ENCODE data around the gene GABARAP. TPM values are rescaled to one million over a fixed set of nuclear protein-coding genes. Genes with fewer than 3 reads are reported as not detected.

The GABARAP gene
- total and polyA plus RNA-seq, 10 of the 15 experiments (the other 5 are each of a cell fraction or from before 2014, with no cell fraction given), result 134 to 613 (median 285) TPM

DNA sequence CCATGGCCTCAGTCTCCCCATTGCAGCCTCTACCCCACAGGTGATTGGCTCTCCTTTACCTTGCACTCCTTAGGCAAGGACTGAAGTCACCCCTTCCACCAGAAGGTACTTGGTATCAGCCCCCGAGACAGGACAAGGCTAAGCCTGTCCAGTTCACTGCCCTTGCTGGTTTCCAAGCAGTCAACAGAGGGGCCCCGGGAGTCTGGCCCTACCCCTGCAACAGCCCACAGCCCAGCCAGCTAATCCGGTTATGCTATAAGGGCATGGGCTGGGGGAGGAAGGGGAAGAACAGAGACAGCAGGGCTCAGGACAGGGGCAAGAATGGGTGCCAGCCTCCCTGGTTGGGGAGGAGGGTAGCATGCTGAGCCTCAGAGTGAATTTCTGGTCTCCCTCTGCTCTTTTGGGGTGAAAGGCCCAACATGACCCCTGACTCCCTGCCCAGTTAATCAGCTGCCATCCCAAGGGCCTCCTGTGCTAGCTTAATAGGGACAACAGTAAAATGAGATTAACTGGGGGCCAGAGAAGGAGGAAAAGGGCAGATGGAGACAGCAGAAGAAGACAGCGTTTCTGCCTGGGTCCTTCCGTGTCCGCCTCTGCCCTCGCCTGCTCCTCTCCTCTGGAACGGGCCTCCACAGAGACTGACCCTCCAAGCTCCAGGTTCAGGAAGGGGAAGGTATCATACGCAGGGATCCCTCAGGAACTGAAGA lies 33.3 kb downstream of the GABARAP start (continued):
- TF ChIP-seq SUPT20H (IDR thresholded peaks at IDR 0.05; ENCODE audit: borderline replicate concordance, control insufficient read depth, low read depth, low read length), result no peak
- no peak for TF ChIP-seq NFYB (IDR thresholded peaks at IDR 0.05; ENCODE audit: insufficient read depth, low read depth, low read length)
- no peak for TF ChIP-seq SMC3 (IDR thresholded peaks at IDR 0.05; ENCODE audit: borderline replicate concordance, low read length)
- TF ChIP-seq SMAD5 (IDR thresholded peaks at IDR 0.05; ENCODE audit: low read depth), result no peak
- TF ChIP-seq MXI1 (IDR thresholded peaks at IDR 0.05; ENCODE audit: low read depth, low read length), result no peak
- TF ChIP-seq NFYA (IDR thresholded peaks at IDR 0.05; ENCODE audit: borderline replicate concordance, low read depth, low read length), result no peak
- no peak for TF ChIP-seq IKZF1 (conservative IDR thresholded peaks at IDR 0.05)
- TF ChIP-seq, protein P1, sequence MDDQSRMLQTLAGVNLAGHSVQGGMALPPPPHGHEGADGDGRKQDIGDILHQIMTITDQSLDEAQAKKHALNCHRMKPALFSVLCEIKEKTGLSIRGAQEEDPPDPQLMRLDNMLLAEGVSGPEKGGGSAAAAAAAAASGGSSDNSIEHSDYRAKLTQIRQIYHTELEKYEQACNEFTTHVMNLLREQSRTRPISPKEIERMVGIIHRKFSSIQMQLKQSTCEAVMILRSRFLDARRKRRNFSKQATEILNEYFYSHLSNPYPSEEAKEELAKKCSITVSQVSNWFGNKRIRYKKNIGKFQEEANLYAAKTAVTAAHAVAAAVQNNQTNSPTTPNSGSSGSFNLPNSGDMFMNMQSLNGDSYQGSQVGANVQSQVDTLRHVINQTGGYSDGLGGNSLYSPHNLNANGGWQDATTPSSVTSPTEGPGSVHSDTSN (IDR thresholded peaks at IDR 0.05; ENCODE audit: insufficient replicate concordance, low read depth, low read length), result no peak

DNA sequence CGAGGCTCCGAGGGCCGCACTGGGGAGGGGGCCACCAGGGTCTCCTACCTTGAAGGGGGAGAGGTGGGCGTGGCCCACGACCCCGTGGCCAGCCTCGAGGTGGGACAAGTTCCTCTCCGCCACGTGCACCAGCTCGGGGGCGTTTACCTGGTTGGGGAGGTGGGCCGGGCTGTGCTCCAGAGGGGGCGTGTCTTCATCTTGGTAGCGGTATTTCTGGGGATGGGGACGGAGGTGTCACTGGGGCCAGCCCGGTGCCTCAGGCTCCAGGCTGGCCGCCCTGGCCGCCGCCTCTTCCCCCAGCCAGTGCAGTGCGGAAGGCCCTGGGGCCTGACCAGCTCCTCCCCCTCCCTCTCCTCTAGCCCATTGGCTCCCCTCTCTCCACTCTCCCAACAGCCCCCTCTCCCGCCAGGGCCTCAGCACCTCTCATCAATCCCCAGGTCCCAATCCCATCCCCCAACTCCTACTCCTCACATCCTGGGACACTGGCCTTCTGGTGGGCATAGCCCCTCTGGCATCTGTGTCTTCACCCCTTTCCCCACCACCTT lies 34.1 kb downstream of the GABARAP start:
- H3K4me1 ChIP-seq (ENCODE audit: control insufficient read depth, insufficient read depth, low read length), result peaks cover 6% of the 10 kb centered on the region; the same call in 1 of the 2 replicates
- H3K4me2 ChIP-seq (ENCODE audit: control insufficient read depth, insufficient read depth), result no peak overlapping the region
- CTCF ChIA-PET, result no interaction called here
- H3K79me2 ChIP-seq (ENCODE audit: control insufficient read depth, insufficient read depth, low read length), result no peaks in the 10 kb centered on the region
- no peaks in the 10 kb centered on the region for H3K9me3 ChIP-seq (replicated peaks; ENCODE audit: control insufficient read depth, insufficient read depth, low read length)
- H3K27me3 ChIP-seq (replicated peaks in 1 of 2; ENCODE audit: control insufficient read depth in 2 of 2, insufficient read depth in 2 of 2, low read length in 1 of 2), result no peaks in the 10 kb centered on the region
- RAD21 ChIA-PET (ENCODE audit: unreplicated experiment), result no interaction called here
- no peaks in the 10 kb centered on the region for H4K20me1 ChIP-seq (ENCODE audit: control insufficient read depth, insufficient read depth)
- no peaks in the 10 kb centered on the region for H3K36me3 ChIP-seq (ENCODE audit: control insufficient read depth in 2 of 2, insufficient read depth in 2 of 2, low read length in 1 of 2)
- H2AFZ ChIP-seq (ENCODE audit: control insufficient read depth, low read depth, low read length), result no peak overlapping the region
- SMC1A ChIA-PET (ENCODE audit: uncharacterized antibody, unreplicated experiment), result no interaction called here
- in situ Hi-C loops (cut with MboI), result no loop called here
- no peak for DNase-seq (ENCODE audit: low read depth, low spot score)
- no peak for FAIRE-seq
- H3K9ac ChIP-seq (ENCODE audit: control insufficient read depth, insufficient read depth, low read length), result no peak overlapping the region
- POLR2A ChIA-PET, result no interaction called here
- H3K4me3 ChIP-seq, result no peak overlapping the region
- no peak for ATAC-seq
- no peak overlapping the region for H3K27ac ChIP-seq (ENCODE audit: control insufficient read depth, insufficient read depth)
- BruUV-seq (replicated peaks), result no TSS peak
- intact Hi-C loops (cut with micrococcal nuclease; ENCODE audit: unreplicated experiment), result no loop called here
- WGBS (ENCODE audit: insufficient coverage, insufficient replicate concordance, low lambda C conversion rate, missing lambda C conversion rate), result 35% methylated on average over 11 of the region's 21 CpGs
- TF ChIP-seq CHD1 (IDR thresholded peaks at IDR 0.05; ENCODE audit: low read depth, low read length) (no peak), POLR2AphosphoS5 (IDR thresholded peaks at IDR 0.05; ENCODE audit: low read length) (no peak), SIX5 (IDR thresholded peaks at IDR 0.05; ENCODE audit: low read depth, low read length, severe bottlenecking) (no peak), TCF7 (IDR thresholded peaks at IDR 0.05; ENCODE audit: borderline replicate concordance) (no peak), IKZF2 (IDR thresholded peaks at IDR 0.05) (no peak), IKZF1 (conservative IDR thresholded peaks at IDR 0.05) (no peak), SUPT20H (IDR thresholded peaks at IDR 0.05; ENCODE audit: borderline replicate concordance, control insufficient read depth, low read depth, low read length) (no peak), MTA2 (IDR thresholded peaks at IDR 0.05; ENCODE audit: low read depth) (no peak)
- TF ChIP-seq, protein P2, sequence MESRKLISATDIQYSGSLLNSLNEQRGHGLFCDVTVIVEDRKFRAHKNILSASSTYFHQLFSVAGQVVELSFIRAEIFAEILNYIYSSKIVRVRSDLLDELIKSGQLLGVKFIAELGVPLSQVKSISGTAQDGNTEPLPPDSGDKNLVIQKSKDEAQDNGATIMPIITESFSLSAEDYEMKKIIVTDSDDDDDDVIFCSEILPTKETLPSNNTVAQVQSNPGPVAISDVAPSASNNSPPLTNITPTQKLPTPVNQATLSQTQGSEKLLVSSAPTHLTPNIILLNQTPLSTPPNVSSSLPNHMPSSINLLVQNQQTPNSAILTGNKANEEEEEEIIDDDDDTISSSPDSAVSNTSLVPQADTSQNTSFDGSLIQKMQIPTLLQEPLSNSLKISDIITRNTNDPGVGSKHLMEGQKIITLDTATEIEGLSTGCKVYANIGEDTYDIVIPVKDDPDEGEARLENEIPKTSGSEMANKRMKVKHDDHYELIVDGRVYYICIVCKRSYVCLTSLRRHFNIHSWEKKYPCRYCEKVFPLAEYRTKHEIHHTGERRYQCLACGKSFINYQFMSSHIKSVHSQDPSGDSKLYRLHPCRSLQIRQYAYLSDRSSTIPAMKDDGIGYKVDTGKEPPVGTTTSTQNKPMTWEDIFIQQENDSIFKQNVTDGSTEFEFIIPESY (IDR thresholded peaks at IDR 0.05), result no peak
- TF ChIP-seq, protein P3, sequence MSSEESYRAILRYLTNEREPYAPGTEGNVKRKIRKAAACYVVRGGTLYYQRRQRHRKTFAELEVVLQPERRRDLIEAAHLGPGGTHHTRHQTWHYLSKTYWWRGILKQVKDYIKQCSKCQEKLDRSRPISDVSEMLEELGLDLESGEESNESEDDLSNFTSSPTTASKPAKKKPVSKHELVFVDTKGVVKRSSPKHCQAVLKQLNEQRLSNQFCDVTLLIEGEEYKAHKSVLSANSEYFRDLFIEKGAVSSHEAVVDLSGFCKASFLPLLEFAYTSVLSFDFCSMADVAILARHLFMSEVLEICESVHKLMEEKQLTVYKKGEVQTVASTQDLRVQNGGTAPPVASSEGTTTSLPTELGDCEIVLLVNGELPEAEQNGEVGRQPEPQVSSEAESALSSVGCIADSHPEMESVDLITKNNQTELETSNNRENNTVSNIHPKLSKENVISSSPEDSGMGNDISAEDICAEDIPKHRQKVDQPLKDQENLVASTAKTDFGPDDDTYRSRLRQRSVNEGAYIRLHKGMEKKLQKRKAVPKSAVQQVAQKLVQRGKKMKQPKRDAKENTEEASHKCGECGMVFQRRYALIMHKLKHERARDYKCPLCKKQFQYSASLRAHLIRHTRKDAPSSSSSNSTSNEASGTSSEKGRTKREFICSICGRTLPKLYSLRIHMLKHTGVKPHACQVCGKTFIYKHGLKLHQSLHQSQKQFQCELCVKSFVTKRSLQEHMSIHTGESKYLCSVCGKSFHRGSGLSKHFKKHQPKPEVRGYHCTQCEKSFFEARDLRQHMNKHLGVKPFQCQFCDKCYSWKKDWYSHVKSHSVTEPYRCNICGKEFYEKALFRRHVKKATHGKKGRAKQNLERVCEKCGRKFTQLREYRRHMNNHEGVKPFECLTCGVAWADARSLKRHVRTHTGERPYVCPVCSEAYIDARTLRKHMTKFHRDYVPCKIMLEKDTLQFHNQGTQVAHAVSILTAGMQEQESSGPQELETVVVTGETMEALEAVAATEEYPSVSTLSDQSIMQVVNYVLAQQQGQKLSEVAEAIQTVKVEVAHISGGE (CRISPR knock-in tag; IDR thresholded peaks at IDR 0.05), result no peak

Measured in GM12878 (cell line).